Amniotic epithelial cell (primary cell): Measurements from ENCODE around the gene PCCA.
"Not testable (repeated sequence)": the region's sequence is repeated elsewhere in the genome, so short reads cannot be mapped to it uniquely, and the experiment has no call there.

ENCODE experiments used
- DNase-seq: peaks from one replicate; pipeline ENCODE4 v3.0.0-alpha.2; 2010; ENCODE audit warnings: low read depth

The PCCA gene

GRCh38 chr13:100363285-100363711, 274.4 kb downstream of the PCCA start:
- DNase-seq = peak; percentile 80

GRCh38 chr13:100363874-100364273, 275.0 kb downstream of the PCCA start:
- peak; percentile 7 for DNase-seq

GRCh38 chr13:100364591-100364990, 275.7 kb downstream of the PCCA start:
- no peak for DNase-seq

GRCh38 chr13:100365680-100366079, 276.8 kb downstream of the PCCA start:
- no peak for DNase-seq

GRCh38 chr13:100378533-100378932, 289.6 kb downstream of the PCCA start:
- DNase-seq = no peak

GRCh38 chr13:100381595-100382224, 292.8 kb downstream of the PCCA start:
- no peak for DNase-seq

GRCh38 chr13:100382785-100383184, 293.9 kb downstream of the PCCA start:
- DNase-seq = peak; percentile 51

GRCh38 chr13:100387416-100387815, 298.5 kb downstream of the PCCA start:
- no peak for DNase-seq

- DNase-seq = not testable (repeated sequence)
Measured at GRCh38 chr13:100388150-100388549, 299.3 kb downstream of the PCCA start.

- no peak for DNase-seq
Measured at GRCh38 chr13:100388923-100389322, 300.0 kb downstream of the PCCA start.

- DNase-seq = no peak
Measured at GRCh38 chr13:100389617-100390016, 300.7 kb downstream of the PCCA start.

- peak; percentile 99 for DNase-seq
Measured at GRCh38 chr13:100392709-100393630, 304.1 kb downstream of the PCCA start.

- DNase-seq = peak; percentile 71
Measured at GRCh38 chr13:100394005-100394695, 305.3 kb downstream of the PCCA start.

- no peak for DNase-seq
Measured at GRCh38 chr13:100395698-100396373, 306.9 kb downstream of the PCCA start.

- DNase-seq = no peak
Measured at GRCh38 chr13:100396776-100397175, 307.9 kb downstream of the PCCA start.

GRCh38 chr13:100397627-100398026, 308.7 kb downstream of the PCCA start:
- DNase-seq = no peak

GRCh38 chr13:100398360-100398759, 309.5 kb downstream of the PCCA start:
- DNase-seq = no peak

GRCh38 chr13:100399455-100399854, 310.6 kb downstream of the PCCA start:
- DNase-seq = no peak

GRCh38 chr13:100403675-100404074, 314.8 kb downstream of the PCCA start:
- no peak for DNase-seq

GRCh38 chr13:100409132-100409531, 320.2 kb downstream of the PCCA start:
- peak; percentile 38 for DNase-seq

- DNase-seq = peak; percentile 40
Measured at GRCh38 chr13:100423375-100423774, 334.5 kb downstream of the PCCA start.

- DNase-seq = no peak
Measured at GRCh38 chr13:100428986-100429385, 340.1 kb downstream of the PCCA start.
